Endothelial cell (in vitro differentiated cells): Measurements from ENCODE around the gene C17orf107. TPM values are rescaled to one million over a fixed set of nuclear protein-coding genes. Genes with fewer than 3 reads are reported as not detected.
A peak's percentile ranks its signal among the peaks of the same experiment; 100 is the strongest.

Experiments
- DNase-seq: peaks from one replicate; pipeline ENCODE4 v3.0.0; 2021; ENCODE audit warnings: low spot score
- H3K27ac Mint-ChIP-seq: one replicate; pipeline ENCODE4 v1.8.0; 2021; ENCODE audit warnings: mixed read lengths, inconsistent platforms; ENCODE audit not compliant: unreplicated experiment
- H3K27me3 Mint-ChIP-seq: one replicate; pipeline ENCODE4 v1.8.0; 2021; ENCODE audit warnings: mild to moderate bottlenecking, moderate library complexity, mixed read lengths, inconsistent platforms; ENCODE audit not compliant: unreplicated experiment
- H3K36me3 Mint-ChIP-seq: one replicate; pipeline ENCODE4 v1.8.0; 2021; ENCODE audit warnings: mild to moderate bottlenecking, low read depth, mixed read lengths, inconsistent platforms; ENCODE audit not compliant: unreplicated experiment
- H3K4me1 Mint-ChIP-seq: one replicate; pipeline ENCODE4 v1.8.0; 2021; ENCODE audit warnings: mild to moderate bottlenecking, mixed read lengths, inconsistent platforms; ENCODE audit not compliant: unreplicated experiment
- H3K4me3 Mint-ChIP-seq: one replicate; pipeline ENCODE4 v1.8.0; 2021; ENCODE audit warnings: mild to moderate bottlenecking, mixed read lengths, inconsistent platforms; ENCODE audit not compliant: unreplicated experiment
- H3K9me3 Mint-ChIP-seq: one replicate; pipeline ENCODE4 v1.8.0; 2021; ENCODE audit warnings: mixed read lengths, inconsistent platforms; ENCODE audit not compliant: unreplicated experiment
- CTCF ChIP-seq: fragments of 200-600 bp; sonication (generic); IDR thresholded peaks from one replicate; pipeline ENCODE4 v1.5.0; 2021; ENCODE audit warnings: antibody characterized with exemption; ENCODE audit not compliant: unreplicated experiment
- total RNA-seq: library from RNA; stranded (reverse); fragmentation: NEBNext Ultra II Directional; extraction: Animal tissue kit (Norgen Biotek cat#: 25700); gene quantifications from one replicate; pipeline ENCODE4 v1.2.1, GENCODE V29; 2021; ENCODE audit not compliant: unreplicated experiment

The C17orf107 gene
- total RNA-seq, 1 donor from 2014 or later = 2.3 TPM

GRCh38 chr17:4858882-4859260 is 40.5 kb upstream of the C17orf107 start:
- peaks cover 13% of the 10 kb centered on the region for H3K27me3 Mint-ChIP-seq
- no peaks in the 10 kb centered on the region for H3K9me3 Mint-ChIP-seq
- H3K4me3 Mint-ChIP-seq = peak overlapping the region; percentile 69
- DNase-seq = no peak
- no peak for TF ChIP-seq CTCF
- H3K36me3 Mint-ChIP-seq = peaks cover 17% of the 10 kb centered on the region
- peaks cover 64% of the 10 kb centered on the region for H3K4me1 Mint-ChIP-seq
- H3K27ac Mint-ChIP-seq = peak overlapping the region; percentile 98

DNA sequence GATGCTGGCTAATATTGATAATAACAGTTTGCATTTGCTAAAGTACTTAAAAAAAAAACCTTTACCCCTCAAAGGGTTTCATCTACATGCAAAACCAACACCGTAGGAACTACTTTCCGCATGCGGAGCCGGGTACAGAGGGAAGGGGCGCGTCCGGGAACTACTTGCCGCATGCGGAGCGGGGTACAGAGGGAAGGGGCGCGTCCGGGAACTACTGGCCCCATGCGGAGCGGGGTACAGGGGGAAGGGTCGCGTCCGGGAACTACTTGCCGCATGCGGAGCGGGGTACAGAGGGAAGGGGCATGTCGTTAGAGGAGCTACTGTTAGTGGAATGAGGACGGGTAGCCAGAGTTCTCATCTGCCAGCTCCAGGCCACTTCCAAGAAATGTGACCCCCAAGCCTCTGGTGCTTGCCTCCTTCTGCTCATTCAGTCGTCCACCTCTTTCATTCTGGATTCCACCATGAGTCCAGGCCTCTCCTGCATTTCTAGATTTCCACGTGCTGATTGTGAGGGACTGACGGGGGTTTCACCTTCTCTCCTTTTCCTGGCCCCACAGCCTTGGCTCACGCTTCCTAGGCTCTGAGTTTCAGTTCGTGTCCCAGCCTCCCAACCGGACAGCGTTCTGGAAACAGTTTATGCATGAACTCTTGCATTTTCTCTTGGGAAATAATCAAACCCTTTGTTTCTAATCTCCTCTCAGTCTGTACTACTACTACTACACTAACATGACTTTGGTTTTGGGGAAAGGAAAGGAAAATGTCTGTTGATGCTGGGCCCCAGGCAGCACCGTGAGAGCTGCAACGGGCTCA is 39.3 kb upstream of the C17orf107 start:
- peak overlapping the region; percentile 85 for H3K27ac Mint-ChIP-seq
- no peaks in the 10 kb centered on the region for H3K9me3 Mint-ChIP-seq
- H3K4me3 Mint-ChIP-seq = peak overlapping the region; percentile 88
- H3K27me3 Mint-ChIP-seq = peaks cover 11% of the 10 kb centered on the region
- TF ChIP-seq CTCF = no peak
- peaks cover 17% of the 10 kb centered on the region for H3K36me3 Mint-ChIP-seq
- peaks cover 56% of the 10 kb centered on the region for H3K4me1 Mint-ChIP-seq
- no peak for DNase-seq

- Mint-ChIP-seq H3K9me3 (no peaks in the 10 kb centered on the region), H3K27me3 (peaks cover 11% of the 10 kb centered on the region), H3K4me3 (peak overlapping the region; percentile 88), H3K36me3 (peaks cover 17% of the 10 kb centered on the region), H3K27ac (peak overlapping the region; percentile 85), H3K4me1 (peaks cover 56% of the 10 kb centered on the region)
- no peak for TF ChIP-seq CTCF
- DNase-seq = no peak
These were observed 38.7 kb upstream of the C17orf107 start for GRCh38 chr17:4860651-4861050.

DNA sequence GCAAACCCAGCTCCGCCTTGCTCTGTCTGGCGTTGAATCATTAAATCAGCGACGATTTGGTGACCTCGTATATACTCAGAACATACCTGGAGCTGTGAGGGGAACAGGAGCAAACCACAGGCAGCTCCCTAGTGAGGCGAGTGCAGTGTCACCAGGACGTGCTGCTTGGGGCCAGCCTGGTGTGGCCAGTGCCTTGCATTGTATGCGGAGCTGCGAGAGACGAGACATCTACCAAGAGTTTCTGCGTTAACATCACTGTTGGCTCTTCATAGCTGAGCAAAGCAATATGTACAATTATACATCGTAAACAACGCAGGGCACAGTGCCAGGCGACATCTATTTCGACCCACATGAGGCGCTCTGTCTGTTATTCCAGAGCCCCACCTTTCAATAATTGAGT is 38.3 kb upstream of the C17orf107 start:
- no peak for TF ChIP-seq CTCF
- Mint-ChIP-seq H3K27ac (no peak overlapping the region), H3K27me3 (peaks cover 9% of the 10 kb centered on the region), H3K9me3 (no peaks in the 10 kb centered on the region), H3K36me3 (peaks cover 17% of the 10 kb centered on the region), H3K4me1 (peaks cover 54% of the 10 kb centered on the region), H3K4me3 (peak overlapping the region; percentile 31)
- no peak for DNase-seq

- peaks cover 11% of the 10 kb centered on the region for H3K36me3 Mint-ChIP-seq
- no peaks in the 10 kb centered on the region for H3K9me3 Mint-ChIP-seq
- no peak overlapping the region for H3K27ac Mint-ChIP-seq
- TF ChIP-seq CTCF = no peak
- H3K27me3 Mint-ChIP-seq = peaks cover 1% of the 10 kb centered on the region
- no peak for DNase-seq
- H3K4me1 Mint-ChIP-seq = peaks cover 39% of the 10 kb centered on the region
- H3K4me3 Mint-ChIP-seq = no peak overlapping the region
These were observed 36.6 kb upstream of the C17orf107 start for GRCh38 chr17:4862720-4863119.
